H1 (cell line): ENCODE results near the gene EXTL1. TPM values are rescaled to one million over a fixed set of nuclear protein-coding genes. Genes with fewer than 3 reads are reported as not detected.

Source experiments
- CTCF ChIA-PET: fragments of 300-600 bp; sonication (Branson Sonifier 250); formaldehyde crosslinking; loops from one replicate; lab custom pipeline; 2021; ENCODE audit not compliant: partially characterized antibody; lab: Charles Lee
- POLR2A ChIA-PET: fragments of 300-600 bp; sonication (Branson Sonifier 250); formaldehyde crosslinking; loops from one replicate; lab custom pipeline; 2021; ENCODE audit warnings: inconsistent platforms; ENCODE audit not compliant: partially characterized antibody; lab: Charles Lee
- DNase-seq, 2 experiments: peaks; one replicate each; pipeline versions ENCODE4 v3.0.0 to v3.0.0-alpha.2; 2010 to 2022; ENCODE audit warnings: low spot score in 2 of 2, low read depth in 1 of 2, mixed read lengths in 1 of 2
- FAIRE-seq: peaks from 2 replicates; lab custom pipeline; 2011; peaks lifted over from hg19 to GRCh38; lab: Jason Lieb, UNC
- H2AFZ ChIP-seq: 2 replicates; pipeline ENCODE4 v1.8.1; 2012; ENCODE audit warnings: low read length, inconsistent platforms
- H2AK5ac ChIP-seq: 2 replicates; pipeline ENCODE4 v1.6.1; 2013; ENCODE audit warnings: low read depth, low read length
- H2BK120ac ChIP-seq: replicated peaks from 2 replicates; pipeline ENCODE3; 2013; ENCODE audit warnings: low read depth, low read length, inconsistent platforms
- H2BK12ac ChIP-seq: 2 replicates; pipeline ENCODE4 v1.6.1; 2013; ENCODE audit warnings: low read depth, low read length
- H2BK15ac ChIP-seq: 2 replicates; pipeline ENCODE4 v1.6.1; 2013; ENCODE audit warnings: low read length
- H2BK20ac ChIP-seq: 2 replicates; pipeline ENCODE4 v1.6.1; 2013; ENCODE audit warnings: low read length
- H2BK5ac ChIP-seq: 2 replicates; pipeline ENCODE4 v1.6.1; 2013; ENCODE audit warnings: low read depth, low read length
- H3K14ac ChIP-seq: 2 replicates; pipeline ENCODE4 v1.6.1; 2013; ENCODE audit warnings: inconsistent platforms; ENCODE audit not compliant: insufficient read length
- H3K18ac ChIP-seq: 2 replicates; pipeline ENCODE4 v1.6.1; 2013; ENCODE audit warnings: low read length; ENCODE audit errors: extremely low read depth
- H3K23ac ChIP-seq: 2 replicates; pipeline ENCODE4 v1.6.1; 2013; ENCODE audit warnings: inconsistent platforms; ENCODE audit not compliant: insufficient read length
- H3K23me2 ChIP-seq: 2 replicates; pipeline ENCODE4 v1.6.1; 2013; ENCODE audit warnings: low read depth, low read length
- H3K27ac ChIP-seq: 2 replicates; pipeline ENCODE4 v1.6.1; 2011; ENCODE audit warnings: low read depth, low read length, inconsistent platforms
- H3K27me3 ChIP-seq, 4 experiments: replicated peaks in 1 of 4; 1 replicate in 1 of 4; 2 replicates in 3 of 4; pipeline versions ENCODE4 v1.6.1 to v1.8.1; 2011 to 2013; ENCODE audit warnings: low read length in 3 of 4, mild to moderate bottlenecking in 3 of 4, inconsistent platforms in 2 of 4, mixed read lengths in 2 of 4, moderate library complexity in 1 of 4; ENCODE audit not compliant: control insufficient read depth in 3 of 4, insufficient read depth in 3 of 4; ENCODE audit errors: extremely low read depth in 1 of 4
- H3K36me3 ChIP-seq, 4 experiments: 2 replicates each; pipeline versions ENCODE4 v1.6.1 to v1.8.1; 2011 to 2013; ENCODE audit warnings: mild to moderate bottlenecking in 4 of 4, low read length in 3 of 4, moderate library complexity in 2 of 4, control low read depth in 1 of 4, inconsistent platforms in 1 of 4; ENCODE audit not compliant: insufficient read depth in 4 of 4, control insufficient read depth in 2 of 4
- H3K4ac ChIP-seq: replicated peaks from 2 replicates; pipeline ENCODE3; 2013; ENCODE audit warnings: low read length, low read depth, mixed read lengths, inconsistent platforms; ENCODE audit not compliant: insufficient read length
- H3K4me1 ChIP-seq, 4 experiments: replicated peaks in 1 of 4; 1 replicate in 1 of 4; 2 replicates in 3 of 4; pipeline versions ENCODE4 v1.6.1 to v1.8.1; 2011 to 2013; ENCODE audit warnings: low read length in 3 of 4, inconsistent platforms in 2 of 4, mixed read lengths in 1 of 4; ENCODE audit not compliant: insufficient read depth in 4 of 4, control insufficient read depth in 3 of 4
- H3K4me2 ChIP-seq, 2 experiments: 2 replicates each; pipeline versions ENCODE4 v1.6.1 to v1.8.1; 2011 to 2013; ENCODE audit warnings: low read depth in 2 of 2, low read length in 2 of 2, control low read depth in 1 of 2, inconsistent platforms in 1 of 2, mild to moderate bottlenecking in 1 of 2; ENCODE audit not compliant: insufficient read depth in 1 of 2
- H3K4me3 ChIP-seq, 4 experiments: fragments of 200-600, 300-600 bp in 1 of 4; sonication (generic), shearing (Covaris generic), sonication (Bioruptor Twin) in 1 of 4; 2 replicates each; pipeline versions ENCODE4 v1.5.1 to v1.8.1; 2011 to 2016; ENCODE audit warnings: low read length in 4 of 4, low read depth in 3 of 4, control low read depth in 2 of 4, inconsistent platforms in 2 of 4, mild to moderate bottlenecking in 2 of 4, mixed read lengths in 1 of 4, moderate library complexity in 1 of 4; ENCODE audit not compliant: insufficient read depth in 2 of 4; ENCODE audit errors: extremely low read depth in 1 of 4
- H3K56ac ChIP-seq: replicated peaks from 2 replicates; pipeline ENCODE3; 2013; ENCODE audit warnings: low read depth, mild to moderate bottlenecking, mixed read lengths, low read length, inconsistent platforms; ENCODE audit not compliant: insufficient read length
- H3K79me1 ChIP-seq: 2 replicates; pipeline ENCODE4 v1.6.1; 2013; ENCODE audit warnings: low read depth, low read length, control low read depth
- H3K79me2 ChIP-seq, 2 experiments: 2 replicates each; pipeline versions ENCODE4 v1.6.1 to v1.8.1; 2012 to 2013; ENCODE audit warnings: low read length in 2 of 2, mild to moderate bottlenecking in 2 of 2, inconsistent platforms in 1 of 2; ENCODE audit not compliant: insufficient read depth in 2 of 2, control insufficient read depth in 1 of 2
- H3K9ac ChIP-seq, 4 experiments: replicated peaks in 1 of 4; 1 replicate in 1 of 4; 2 replicates in 3 of 4; pipeline versions ENCODE4 v1.6.1 to v1.8.1; 2011 to 2013; ENCODE audit warnings: low read depth in 3 of 4, low read length in 3 of 4, control low read depth in 2 of 4, mild to moderate bottlenecking in 2 of 4, moderate library complexity in 2 of 4, inconsistent platforms in 1 of 4; ENCODE audit errors: extremely low read depth in 1 of 4
- H3K9me3 ChIP-seq, 2 experiments: 2 replicates each; pipeline versions ENCODE4 v1.6.1 to v1.8.1; 2012 to 2013; ENCODE audit warnings: mild to moderate bottlenecking in 2 of 2, moderate library complexity in 2 of 2, control low read depth in 1 of 2, inconsistent platforms in 1 of 2, low read depth in 1 of 2, low read length in 1 of 2, mixed read lengths in 1 of 2; ENCODE audit not compliant: insufficient read depth in 2 of 2
- H4K20me1 ChIP-seq, 2 experiments: replicated peaks in 1 of 2; 2 replicates each; pipeline versions ENCODE3 to v1.8.1; 2011 to 2013; ENCODE audit warnings: inconsistent platforms in 2 of 2, low read length in 2 of 2, mild to moderate bottlenecking in 1 of 2; ENCODE audit not compliant: insufficient read depth in 2 of 2, control insufficient read depth in 1 of 2
- H4K5ac ChIP-seq: 2 replicates; pipeline ENCODE4 v1.6.1; 2013; ENCODE audit warnings: low read length, low read depth, mixed read lengths, inconsistent platforms; ENCODE audit not compliant: insufficient read length
- H4K8ac ChIP-seq: 2 replicates; pipeline ENCODE4 v1.8.0; 2013; ENCODE audit warnings: mild to moderate bottlenecking, moderate library complexity, low read length, inconsistent platforms; ENCODE audit not compliant: insufficient read depth; ENCODE audit errors: extremely low read depth
- H4K91ac ChIP-seq: replicated peaks from 2 replicates; pipeline ENCODE3; 2013; ENCODE audit warnings: low read length, mixed read lengths, inconsistent platforms; ENCODE audit not compliant: insufficient read length
- CTBP2 ChIP-seq: IDR thresholded peaks from 2 replicates; pipeline ENCODE4 v1.7.0; 2011; ENCODE audit warnings: borderline replicate concordance, mild to moderate bottlenecking, moderate library complexity, mixed read lengths, low read length; ENCODE audit not compliant: insufficient read depth, insufficient read length
- EP300 ChIP-seq, 2 experiments: IDR thresholded peaks; 1 replicate in 1 of 2; 2 replicates in 1 of 2; pipeline ENCODE4 v1.6.1; 2011 to 2012; ENCODE audit warnings: low read depth in 2 of 2, low read length in 2 of 2, mild to moderate bottlenecking in 2 of 2, borderline replicate concordance in 1 of 2, inconsistent platforms in 1 of 2, moderate library complexity in 1 of 2
- EZH2 ChIP-seq: fragments of 200-600 bp; sonication (generic); IDR thresholded peaks from 2 replicates; pipeline ENCODE4 v1.7.1; 2012; ENCODE audit warnings: low read depth, mild to moderate bottlenecking, moderate library complexity, low read length, inconsistent platforms; ENCODE audit not compliant: severe bottlenecking
- SUZ12 ChIP-seq: fragments of 200-600 bp; sonication (generic); IDR thresholded peaks from 2 replicates; pipeline ENCODE4 v1.6.1; 2012; ENCODE audit warnings: mild to moderate bottlenecking, inconsistent platforms, low read length, moderate library complexity, mixed read lengths
- WGBS, 2 experiments: shearing (Covaris generic) in 1 of 2; methylation state at CpG; one replicate each; pipeline versions ENCODE4 v1.1.6 to v1.1.7; 2013 to 2015; ENCODE audit warnings: low lambda C conversion rate in 2 of 2, mixed read lengths in 2 of 2, inconsistent platforms in 1 of 2, low coverage in 1 of 2, missing lambda C conversion rate in 1 of 2; ENCODE audit not compliant: insufficient replicate concordance in 2 of 2, insufficient coverage in 1 of 2, insufficient read length in 1 of 2; ENCODE audit errors: extremely low coverage in 1 of 2, missing lambda C conversion rate in 1 of 2; 5-methylcytosine and 5-hydroxymethylcytosine counted together
- polyA plus RNA-seq, 7 experiments: library from polyadenylated mRNA; depleted of rRNA in 3 of 7; stranded (reverse) in 5 of 7; unstranded in 2 of 7; fragments of >200 nt in 5 of 7; fragments of 200-250 nt in 2 of 7; gene quantifications; 1 replicate in 5 of 7; 2 replicates in 1 of 7; 4 replicates in 1 of 7; pipeline versions ENCODE4 v1.2.1 to v1.2.3, GENCODE V29; 2011 to 2013; ENCODE audit warnings: missing spikeins in 2 of 7, mixed read lengths in 2 of 7
- total RNA-seq: library from RNA; stranded (reverse); fragmentation: NEBNext Ultra II Directional; extraction: Animal tissue kit (Norgen Biotek cat#: 25700); gene quantifications from 2 replicates; pipeline ENCODE4 v1.2.1, GENCODE V29; 2021
- TF ChIP-seq, protein P1 (sequence below): IDR thresholded peaks from 2 replicates; pipeline ENCODE4 v1.6.1; 2012; ENCODE audit warnings: low read length, inconsistent platforms
- TF ChIP-seq, protein P2 (sequence below): IDR thresholded peaks from 2 replicates; pipeline ENCODE4 v1.6.1; 2011; ENCODE audit warnings: low read length, improper control_type of control experiment

The EXTL1 gene
- total and polyA plus RNA-seq, 2 of the 8 experiments (the other 6 are each of a cell fraction or from before 2014, with no cell fraction given) = 0.89 to 1.2 TPM

GRCh38 chr1:25999041-25999800 lies 22.4 kb upstream of the EXTL1 start:
- H3K14ac ChIP-seq = no peak overlapping the region
- no peak for TF ChIP-seq EP300 (IDR thresholded peaks at IDR 0.05; ENCODE audit: borderline replicate concordance in 1 of 2, low read depth in 2 of 2, low read length in 2 of 2)
- TF ChIP-seq, protein P1, sequence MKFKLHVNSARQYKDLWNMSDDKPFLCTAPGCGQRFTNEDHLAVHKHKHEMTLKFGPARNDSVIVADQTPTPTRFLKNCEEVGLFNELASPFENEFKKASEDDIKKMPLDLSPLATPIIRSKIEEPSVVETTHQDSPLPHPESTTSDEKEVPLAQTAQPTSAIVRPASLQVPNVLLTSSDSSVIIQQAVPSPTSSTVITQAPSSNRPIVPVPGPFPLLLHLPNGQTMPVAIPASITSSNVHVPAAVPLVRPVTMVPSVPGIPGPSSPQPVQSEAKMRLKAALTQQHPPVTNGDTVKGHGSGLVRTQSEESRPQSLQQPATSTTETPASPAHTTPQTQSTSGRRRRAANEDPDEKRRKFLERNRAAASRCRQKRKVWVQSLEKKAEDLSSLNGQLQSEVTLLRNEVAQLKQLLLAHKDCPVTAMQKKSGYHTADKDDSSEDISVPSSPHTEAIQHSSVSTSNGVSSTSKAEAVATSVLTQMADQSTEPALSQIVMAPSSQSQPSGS = no peak
- TF ChIP-seq, protein P2, sequence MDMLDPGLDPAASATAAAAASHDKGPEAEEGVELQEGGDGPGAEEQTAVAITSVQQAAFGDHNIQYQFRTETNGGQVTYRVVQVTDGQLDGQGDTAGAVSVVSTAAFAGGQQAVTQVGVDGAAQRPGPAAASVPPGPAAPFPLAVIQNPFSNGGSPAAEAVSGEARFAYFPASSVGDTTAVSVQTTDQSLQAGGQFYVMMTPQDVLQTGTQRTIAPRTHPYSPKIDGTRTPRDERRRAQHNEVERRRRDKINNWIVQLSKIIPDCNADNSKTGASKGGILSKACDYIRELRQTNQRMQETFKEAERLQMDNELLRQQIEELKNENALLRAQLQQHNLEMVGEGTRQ = no peak
- TF ChIP-seq SUZ12 = no peak
- no peak for TF ChIP-seq EZH2
- TF ChIP-seq CTBP2 = no peak

More at GRCh38 chr1:25999041-25999800, 22.4 kb upstream of the EXTL1 start:
- Histone ChIP-seq H3K18ac (0 out of 2 replicates have a peak overlapping the region, but pooled peaks have one; percentile 27), H4K20me1 (no peaks in the 10 kb centered on the region), H4K91ac (peak overlapping the region; percentile 57), H2BK120ac (no peak overlapping the region), H4K5ac (peak overlapping the region; percentile 2), H2AFZ (peak overlapping the region; percentile 96), H3K9ac (no peak overlapping the region), H3K56ac (no peak overlapping the region), H4K8ac (no peak overlapping the region), H3K79me1 (no peaks in the 10 kb centered on the region), H3K4me1 (peaks cover 2 to 10% (median 6%) of the 10 kb centered on the region in 4 experiments; a peak in 6 of 7 replicates), H3K23ac (no peak overlapping the region), H3K23me2 (peaks cover 4% of the 10 kb centered on the region; the same call in 1 of the 2 replicates), H2AK5ac (no peak overlapping the region), H2BK20ac (no peak overlapping the region; the same call in 1 of the 2 replicates), H3K27me3 (no peaks in the 10 kb centered on the region; a peak in 2 of 7 replicates), H3K36me3 (no peaks in the 10 kb centered on the region), H3K4me2 (0 out of 4 replicates have a peak overlapping the region, but pooled peaks of 1 of the 2 experiments have one; percentile 1), H2BK15ac (0 out of 2 replicates have a peak overlapping the region, but pooled peaks have one; percentile 50), H3K9me3 (no peaks in the 10 kb centered on the region), H3K4ac (no peak overlapping the region), H2BK5ac (no peak overlapping the region), H3K27ac (no peak overlapping the region), H2BK12ac (no peak overlapping the region; the same call in 1 of the 2 replicates), H3K4me3 (no peak overlapping the region), H3K79me2 (no peaks in the 10 kb centered on the region)
- WGBS, 2 experiments = 91% methylated on average over 13 of the region's 18 CpGs; no CpG with 5 or more reads in 1 of the 2 experiments
- ChIA-PET POLR2A (interaction anchor here (0.5 to 4.1 kb wide), 7 partner anchors 19 to 303 kb away, joined by 3 to 17 read pairs (median 3); no protein-coding TSS in a partner anchor), CTCF (interaction anchor here (0.6 to 20.0 kb wide), 15 partner anchors 8 to 189 kb away, joined by 3 to 330 read pairs (median 3); partner anchors contain the start of genes MTFR1L and STMN1)
- DNase-seq (no peak), FAIRE-seq (no peak)
